ENCODE data around the gene SPOCK1. TPM values are rescaled to one million over a fixed set of nuclear protein-coding genes. Genes with fewer than 3 reads are reported as not detected.

SPOCK1 gene
- total RNA-seq, 1 experiment from 2014 or later: 10.9 TPM

GRCh38 chr5:137032929-137033328 lies 466.2 kb downstream of the SPOCK1 start:
- TF ChIP-seq, protein P1, sequence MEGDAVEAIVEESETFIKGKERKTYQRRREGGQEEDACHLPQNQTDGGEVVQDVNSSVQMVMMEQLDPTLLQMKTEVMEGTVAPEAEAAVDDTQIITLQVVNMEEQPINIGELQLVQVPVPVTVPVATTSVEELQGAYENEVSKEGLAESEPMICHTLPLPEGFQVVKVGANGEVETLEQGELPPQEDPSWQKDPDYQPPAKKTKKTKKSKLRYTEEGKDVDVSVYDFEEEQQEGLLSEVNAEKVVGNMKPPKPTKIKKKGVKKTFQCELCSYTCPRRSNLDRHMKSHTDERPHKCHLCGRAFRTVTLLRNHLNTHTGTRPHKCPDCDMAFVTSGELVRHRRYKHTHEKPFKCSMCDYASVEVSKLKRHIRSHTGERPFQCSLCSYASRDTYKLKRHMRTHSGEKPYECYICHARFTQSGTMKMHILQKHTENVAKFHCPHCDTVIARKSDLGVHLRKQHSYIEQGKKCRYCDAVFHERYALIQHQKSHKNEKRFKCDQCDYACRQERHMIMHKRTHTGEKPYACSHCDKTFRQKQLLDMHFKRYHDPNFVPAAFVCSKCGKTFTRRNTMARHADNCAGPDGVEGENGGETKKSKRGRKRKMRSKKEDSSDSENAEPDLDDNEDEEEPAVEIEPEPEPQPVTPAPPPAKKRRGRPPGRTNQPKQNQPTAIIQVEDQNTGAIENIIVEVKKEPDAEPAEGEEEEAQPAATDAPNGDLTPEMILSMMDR (conservative IDR thresholded peaks at IDR 0.05): no peak
- Histone ChIP-seq H3K23me2 (ENCODE audit: insufficient read length, low read depth, low read length, poor library complexity, severe bottlenecking) (no peaks in the 10 kb centered on the region), H2AK5ac (ENCODE audit: insufficient read length, low read length) (no peak overlapping the region), H3K4me2 (ENCODE audit: insufficient read depth, insufficient read length, low read length) (no peak overlapping the region), H3K4ac (ENCODE audit: low read depth, low read length) (no peak overlapping the region), H3K4me1 (ENCODE audit: insufficient read depth, low read length) (peaks cover 12% of the 10 kb centered on the region), H2BK5ac (ENCODE audit: insufficient read length, low read length) (no peak overlapping the region), H2BK120ac (ENCODE audit: low read depth, low read length, poor library complexity, severe bottlenecking) (no peak overlapping the region), H2BK15ac (ENCODE audit: low read depth, low read length) (no peak overlapping the region), H2BK20ac (ENCODE audit: low read depth, low read length, poor library complexity, severe bottlenecking) (no peak overlapping the region), H3K79me2 (ENCODE audit: insufficient read depth, low read length) (no peaks in the 10 kb centered on the region), H3K9me3 (ENCODE audit: control insufficient read depth, low read depth, low read length) (no peaks in the 10 kb centered on the region), H3K14ac (ENCODE audit: insufficient read depth, low read length) (no peak overlapping the region), H4K91ac (ENCODE audit: insufficient read length, low read depth, low read length) (no peak overlapping the region), H3K27ac (ENCODE audit: insufficient read length, low read depth, low read length) (no peak overlapping the region), H3T11ph (ENCODE audit: low read length) (no peak overlapping the region), H3K27me3 (ENCODE audit: insufficient read depth, low read length) (no peaks in the 10 kb centered on the region), H3K18ac (ENCODE audit: insufficient read length, low read depth, low read length) (no peak overlapping the region), H3K79me1 (ENCODE audit: insufficient read depth, low read depth, low read length, poor library complexity, severe bottlenecking) (no peaks in the 10 kb centered on the region), H2BK12ac (ENCODE audit: insufficient read length, low read depth, low read length) (no peak overlapping the region), H4K20me1 (ENCODE audit: control insufficient read depth, insufficient read depth, insufficient read length) (no peaks in the 10 kb centered on the region), H4K8ac (replicated peaks; ENCODE audit: insufficient read length, low read depth, low read length) (no peak overlapping the region), H4K5ac (ENCODE audit: insufficient read length, low read depth, low read length) (no peak overlapping the region), H2AFZ (ENCODE audit: low read length) (no peak overlapping the region), H3K56ac (ENCODE audit: insufficient read length, low read depth, low read length) (no peak overlapping the region), H3K9ac (ENCODE audit: extremely low read depth, insufficient read length, low read length) (no peak overlapping the region), H3K23ac (ENCODE audit: insufficient read length, low read depth, low read length) (no peak overlapping the region)
- H3K4me3 Mint-ChIP-seq: no peak overlapping the region
- no peaks in the 10 kb centered on the region for H3K36me3 Mint-ChIP-seq (ENCODE audit: insufficient read depth in 1 of 3, low read depth in 3 of 3)
- WGBS (ENCODE audit: extremely low coverage, insufficient read length, low lambda C conversion rate): no CpG with 5 or more reads among the region's 8 CpGs
- H3K27ac Mint-ChIP-seq: peak overlapping the region in 1 of 3 experiments; percentile 27; a peak in 1 of 7 replicates
- H3K27me3 Mint-ChIP-seq (ENCODE audit: low read depth): peaks cover 10% of the 10 kb centered on the region
- peak; percentile 51 for DNase-seq
- H3K4me1 Mint-ChIP-seq: peaks cover 40 to 42% of the 10 kb centered on the region in 2 experiments
- H3K9me3 Mint-ChIP-seq: no peaks in the 10 kb centered on the region

All from H9 (cell line).